NCI-H82 (cell line): ENCODE data around the gene RBMS3.
A peak's percentile ranks its signal among the peaks of the same experiment; 100 is the strongest.
"Not testable (repeated sequence)": the region's sequence is repeated elsewhere in the genome, so short reads cannot be mapped to it uniquely, and the experiment has no call there.

Source experiments
- DNase-seq: peaks from one replicate; lab custom pipeline; 2025; lab: John Stamatoyannopoulos, UW

Gene RBMS3

DNA sequence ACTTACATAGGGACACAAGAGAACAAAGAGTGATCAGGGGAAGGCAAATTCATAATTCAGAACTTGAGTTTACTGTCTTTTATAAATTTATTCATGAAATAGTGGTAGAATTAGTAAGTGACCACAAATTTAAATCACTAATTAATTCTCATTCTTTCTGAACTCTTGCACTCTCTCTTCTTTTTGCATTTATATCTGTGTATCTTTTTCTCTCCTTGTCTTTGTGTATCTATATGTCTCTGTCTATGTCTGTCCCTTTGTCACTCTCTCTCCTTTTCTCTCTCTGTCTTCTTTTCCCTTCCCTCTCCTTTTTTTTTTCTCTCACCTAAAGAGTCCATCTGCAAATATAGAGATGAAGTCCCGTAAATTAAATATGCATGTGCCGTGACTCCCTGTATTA lies 31.5 kb downstream of the RBMS3 start:
- DNase-seq = no peak

DNA sequence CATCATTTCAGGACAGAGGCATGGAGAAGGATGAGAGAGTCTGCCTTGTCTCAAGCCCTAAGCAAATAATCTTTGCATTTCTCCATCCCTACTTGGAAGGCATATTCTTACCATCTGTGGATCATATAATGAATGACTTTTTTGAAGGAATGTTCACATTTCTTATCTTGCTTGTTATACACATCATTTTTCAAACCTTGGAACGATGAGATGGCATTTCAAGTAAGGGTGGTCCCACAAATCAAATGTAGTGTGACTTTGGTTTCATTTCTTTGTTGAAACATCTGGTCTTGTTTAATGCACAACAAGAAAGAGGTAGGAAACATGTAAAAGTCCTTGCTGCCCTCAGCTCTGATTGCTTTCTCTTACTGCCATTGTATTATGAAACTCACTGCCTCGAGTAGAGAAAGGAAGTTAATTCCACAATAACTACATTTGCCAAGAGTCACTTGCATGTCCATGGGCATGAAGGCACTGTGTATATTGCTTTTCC lies 32.1 kb downstream of the RBMS3 start:
- DNase-seq = no peak

DNA sequence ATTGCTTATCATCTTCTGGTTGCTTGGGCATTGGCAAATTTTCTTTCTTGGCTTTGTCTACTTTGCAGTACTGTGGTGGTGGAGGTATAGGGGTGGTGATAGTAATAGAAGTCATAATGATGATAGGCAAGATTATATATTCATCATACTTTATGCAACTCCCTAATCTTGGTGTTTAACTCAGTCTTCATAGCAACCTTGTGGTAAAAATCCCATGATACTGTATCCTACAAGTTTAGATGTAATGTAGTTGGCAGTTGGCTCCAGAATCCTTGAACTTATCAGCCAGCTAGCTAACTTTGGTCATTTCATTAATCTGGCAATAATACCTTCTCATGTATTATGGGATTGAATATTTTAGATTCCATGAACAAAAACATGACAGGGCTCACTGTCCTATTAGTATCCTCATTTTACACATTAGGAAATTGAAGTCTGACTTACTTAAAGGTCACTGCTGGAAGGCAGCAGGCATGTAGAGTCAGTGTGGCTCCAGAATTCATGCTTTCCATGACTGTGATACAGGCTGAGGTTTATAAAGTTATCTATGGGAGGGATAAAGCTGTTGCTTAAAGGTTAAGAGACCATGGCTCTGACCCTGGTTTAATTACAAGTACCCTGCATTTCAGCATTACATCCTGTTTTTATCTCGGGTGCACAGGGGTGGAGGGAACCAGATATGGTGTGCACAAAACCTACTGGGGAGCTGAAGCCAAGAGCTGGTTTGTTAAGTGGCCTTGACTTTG lies 33.3 kb downstream of the RBMS3 start:
- no peak for DNase-seq

DNA sequence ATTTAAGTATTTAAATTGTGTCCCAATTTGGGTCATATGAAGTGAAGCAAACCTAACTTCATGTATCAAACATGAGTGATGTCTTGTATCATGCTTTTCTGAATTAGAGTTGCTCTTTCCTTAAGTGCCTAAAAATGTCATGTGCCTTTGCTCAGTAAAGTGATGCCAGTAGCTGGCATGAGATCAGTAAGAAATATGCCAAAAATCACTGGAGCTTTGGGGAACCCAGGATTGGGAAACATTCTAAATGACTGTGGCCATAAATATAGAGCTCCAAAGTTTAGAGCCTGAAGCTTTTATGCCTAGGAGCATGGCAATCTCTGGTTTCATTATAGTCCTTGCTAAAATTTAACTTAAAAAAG lies 33.8 kb downstream of the RBMS3 start:
- DNase-seq = no peak

DNA sequence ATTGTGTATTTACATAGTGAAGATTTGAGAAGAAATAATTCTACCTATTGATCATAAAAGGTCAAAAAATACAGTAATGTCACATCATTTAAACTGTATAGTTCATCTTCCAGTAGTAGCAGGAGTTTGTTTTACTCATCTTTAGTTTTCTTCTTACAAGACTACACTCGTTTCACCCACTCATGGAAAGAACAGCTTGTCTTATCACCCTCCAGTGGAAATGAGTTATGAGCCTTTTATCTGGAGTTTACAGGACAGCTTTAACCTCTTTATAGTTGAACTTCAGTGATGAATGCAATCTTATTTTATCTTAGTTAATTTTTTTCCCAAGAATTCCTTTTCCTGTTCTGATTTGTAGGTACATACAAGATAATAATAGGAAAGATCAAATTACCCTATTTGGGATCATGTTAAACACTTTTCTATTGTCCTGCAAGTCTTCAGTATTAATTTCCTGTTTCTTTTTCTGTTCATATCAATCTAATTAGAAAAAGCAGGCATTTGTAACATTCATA lies 36.8 kb downstream of the RBMS3 start:
- DNase-seq = no peak

DNA sequence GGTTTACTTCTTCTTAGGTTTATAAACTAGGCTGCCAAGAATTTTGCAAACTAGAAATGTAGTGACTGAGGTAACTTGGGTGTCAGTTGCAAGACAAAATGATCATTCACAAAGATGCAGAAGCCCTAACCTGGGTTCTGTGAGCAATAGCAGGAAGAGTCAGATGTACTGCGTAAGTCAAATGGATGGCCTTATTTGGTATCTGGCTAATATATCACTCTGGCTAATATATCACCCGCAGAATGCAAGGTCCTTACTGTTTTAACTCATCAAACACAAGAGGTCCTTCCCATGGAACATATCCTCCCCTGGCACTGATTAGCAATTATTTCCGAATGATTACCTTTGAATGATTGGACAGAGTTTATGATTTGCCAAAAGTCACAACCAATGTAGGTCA lies 37.4 kb downstream of the RBMS3 start:
- DNase-seq = no peak

DNA sequence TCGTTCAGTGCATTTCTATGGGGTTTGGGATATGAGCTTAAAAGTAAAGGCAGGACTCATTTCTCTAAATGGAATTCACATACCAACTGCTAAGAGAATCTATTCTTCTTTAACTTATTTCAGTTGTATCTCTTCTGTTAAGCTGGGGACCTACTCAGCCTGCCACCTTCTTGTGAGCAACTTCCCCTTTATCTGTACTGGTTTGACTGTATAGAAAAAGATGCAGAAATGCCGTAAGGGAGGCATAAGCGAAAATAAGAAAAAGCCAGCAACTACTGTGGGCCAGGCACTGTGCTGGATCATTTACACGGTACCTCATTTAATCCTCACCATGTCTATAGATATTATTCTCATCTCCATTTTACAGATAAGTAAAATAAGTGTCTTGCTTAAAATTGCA lies 38.4 kb downstream of the RBMS3 start:
- no peak for DNase-seq

DNA sequence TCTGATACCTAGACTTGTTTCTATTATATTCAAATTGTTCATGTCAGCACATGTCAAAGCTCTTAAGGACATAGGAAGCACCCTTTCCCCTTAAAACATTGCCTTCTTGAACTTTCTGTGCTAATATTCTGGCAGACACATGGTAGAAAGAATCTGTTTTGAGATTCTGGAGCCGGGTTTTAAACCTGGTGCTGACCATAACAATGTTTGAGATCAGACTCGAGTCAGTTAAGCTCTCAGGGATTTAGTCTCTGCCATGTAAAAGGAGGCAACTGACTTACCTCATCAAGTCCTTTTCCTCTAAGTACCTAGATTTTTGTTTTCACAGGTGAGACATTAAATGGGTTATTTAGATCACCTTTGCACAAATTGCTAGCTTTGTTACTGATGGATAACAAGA lies 38.9 kb downstream of the RBMS3 start:
- DNase-seq = peak; percentile 3

DNA sequence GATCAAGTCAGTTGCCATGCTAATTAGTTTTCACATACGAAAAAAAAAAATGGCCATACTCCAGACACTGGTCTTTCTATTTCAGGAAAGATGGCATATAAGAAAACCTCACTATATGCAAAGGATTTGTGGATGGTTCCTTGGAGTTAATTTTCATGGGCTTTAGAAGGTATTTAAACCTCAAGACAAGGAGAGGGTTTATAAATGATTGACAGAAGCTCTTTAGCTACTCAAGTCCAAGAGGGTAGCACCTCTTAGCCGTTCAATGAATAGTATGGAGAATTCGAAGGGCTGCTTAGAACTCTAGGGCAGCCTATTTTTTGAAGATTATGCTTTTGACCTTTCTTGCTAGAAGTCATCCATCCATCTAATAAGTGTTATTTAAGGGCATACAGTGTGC lies 41.7 kb downstream of the RBMS3 start:
- DNase-seq = no peak

DNA sequence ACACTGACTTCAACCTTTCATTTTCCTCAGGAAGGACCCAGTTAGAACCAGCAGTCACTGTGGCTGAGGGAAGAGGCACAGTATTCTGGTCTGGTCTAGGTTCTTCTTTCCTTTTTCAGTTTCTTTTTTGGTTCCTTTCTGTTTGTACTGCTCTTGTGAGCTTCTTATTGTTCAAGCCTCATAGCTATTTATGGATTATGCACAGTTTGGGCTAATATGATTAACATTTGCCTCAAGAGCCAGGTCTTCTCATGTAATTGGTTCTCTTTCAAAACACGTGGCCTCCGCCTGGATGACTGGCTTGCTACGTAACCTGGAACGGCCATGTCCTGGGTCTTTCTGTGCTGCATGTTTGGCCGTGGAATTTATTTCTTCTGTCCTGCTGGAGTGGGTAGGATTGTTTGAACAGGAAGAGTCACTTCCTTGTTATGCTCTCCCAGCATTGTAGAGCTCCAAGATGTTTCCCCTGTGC lies 43.3 kb downstream of the RBMS3 start:
- DNase-seq = peak; percentile 18

DNA sequence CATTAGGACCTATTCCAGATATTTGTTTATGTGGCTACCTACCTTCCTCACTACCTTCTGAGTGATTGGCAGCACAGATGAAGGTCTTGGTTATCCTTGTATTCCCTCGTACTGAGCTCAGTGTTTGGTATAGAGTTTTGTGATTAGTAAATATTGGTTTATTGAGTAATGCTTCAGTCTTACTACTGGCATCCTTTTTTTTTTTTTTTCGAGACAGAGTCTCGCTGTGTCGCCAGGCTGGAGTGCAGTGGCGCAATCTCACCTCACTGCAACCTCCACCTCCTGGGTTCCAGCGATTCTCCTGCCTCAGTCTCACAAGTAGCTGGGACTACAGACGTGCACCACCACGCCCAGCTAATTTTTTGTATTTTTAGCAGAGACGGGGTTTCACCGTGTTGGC lies 45.7 kb downstream of the RBMS3 start:
- not testable (repeated sequence) for DNase-seq

DNA sequence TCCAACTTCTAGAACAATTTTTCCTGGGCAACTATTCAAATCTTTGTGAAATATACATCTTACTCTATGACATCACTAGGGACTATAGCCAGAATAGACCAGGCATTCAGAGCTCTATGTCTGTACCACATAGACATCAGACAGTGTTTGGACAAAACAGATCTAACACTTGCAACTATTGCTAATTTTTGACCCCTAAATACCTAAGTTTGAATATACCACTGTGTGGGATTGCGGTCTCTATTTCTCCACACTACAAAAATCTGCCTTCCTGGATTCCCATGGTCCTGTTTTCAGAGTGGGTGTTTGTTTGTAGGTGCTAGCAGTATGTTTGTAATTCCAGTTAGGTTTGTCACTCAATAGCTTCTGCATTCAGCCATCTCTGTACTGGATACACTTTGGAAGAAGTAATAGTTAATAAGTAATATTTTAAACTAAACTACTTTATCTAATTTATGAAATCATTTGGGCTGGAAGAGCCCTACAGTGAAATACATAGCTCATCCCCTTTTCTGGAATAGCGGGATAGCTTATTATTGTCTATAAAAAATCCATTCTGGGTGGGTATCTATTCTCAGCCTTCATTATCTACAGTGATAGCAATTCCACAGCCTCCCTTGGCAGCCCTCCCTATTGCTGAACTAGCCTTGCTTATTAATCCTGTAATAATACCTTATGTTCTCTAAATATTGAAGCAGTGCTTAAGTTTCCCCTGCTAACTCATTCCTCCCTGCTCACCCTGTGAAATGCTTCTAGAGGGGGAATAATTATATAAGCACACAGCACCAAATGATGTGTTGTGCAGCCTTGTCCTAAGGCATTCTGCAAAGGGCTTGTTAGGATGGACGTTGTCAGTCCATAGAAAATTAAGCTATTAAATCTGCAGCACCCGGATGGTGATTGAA lies 49.4 kb downstream of the RBMS3 start:
- no peak for DNase-seq

DNA sequence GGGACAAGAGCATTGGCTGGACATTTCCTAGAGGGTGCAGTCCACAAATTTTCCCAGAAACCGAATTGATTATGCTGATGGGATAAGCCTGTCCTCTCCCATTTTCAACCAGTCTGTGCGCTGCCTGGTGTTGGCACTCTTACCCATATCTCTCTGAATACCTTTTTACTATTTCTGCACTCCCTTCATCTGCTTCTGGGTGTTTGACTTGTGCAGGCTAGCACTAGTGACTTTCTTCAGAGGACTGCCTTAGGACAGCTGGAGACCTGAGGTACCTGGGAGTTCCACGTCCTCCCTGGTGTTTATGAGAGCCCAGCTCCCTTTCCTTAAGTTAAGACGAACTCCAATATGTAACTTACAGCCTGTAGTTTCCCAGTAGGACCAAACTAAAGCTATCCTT lies 50.2 kb downstream of the RBMS3 start:
- DNase-seq = no peak

DNA sequence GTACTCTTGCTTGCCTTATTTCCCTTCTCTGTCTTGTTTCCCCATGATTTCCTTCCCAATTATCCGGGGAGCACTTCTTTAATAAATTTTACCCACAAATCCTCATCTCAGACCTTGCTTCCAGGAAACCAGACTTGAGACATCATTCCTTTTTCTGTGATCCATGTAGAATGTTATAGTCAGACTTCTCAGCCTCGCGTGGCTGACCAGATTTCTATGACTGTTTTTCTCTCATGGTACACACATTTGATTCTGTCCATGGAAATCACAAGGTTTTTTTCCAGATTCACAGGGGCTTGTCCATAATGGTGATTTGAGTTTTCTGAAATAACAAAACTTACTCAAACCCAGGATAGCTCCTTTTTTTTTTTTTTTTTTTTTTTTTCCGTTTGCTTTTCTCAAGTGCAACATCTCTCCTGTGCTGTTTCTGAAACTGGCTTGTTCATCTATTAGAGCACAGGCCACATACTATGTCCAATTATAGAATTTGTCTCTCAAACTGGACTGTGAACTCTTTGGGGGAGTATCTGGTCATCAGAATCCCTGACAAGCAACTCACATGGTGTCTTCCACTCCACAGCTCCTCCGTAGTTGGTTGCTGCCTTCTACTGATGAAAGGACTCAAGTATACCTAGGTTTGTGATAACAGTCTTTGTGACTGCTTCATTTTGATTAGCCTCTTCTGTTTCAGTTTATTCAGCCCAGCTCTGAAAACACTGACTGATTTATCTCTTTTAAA lies 50.8 kb downstream of the RBMS3 start:
- DNase-seq = no peak

DNA sequence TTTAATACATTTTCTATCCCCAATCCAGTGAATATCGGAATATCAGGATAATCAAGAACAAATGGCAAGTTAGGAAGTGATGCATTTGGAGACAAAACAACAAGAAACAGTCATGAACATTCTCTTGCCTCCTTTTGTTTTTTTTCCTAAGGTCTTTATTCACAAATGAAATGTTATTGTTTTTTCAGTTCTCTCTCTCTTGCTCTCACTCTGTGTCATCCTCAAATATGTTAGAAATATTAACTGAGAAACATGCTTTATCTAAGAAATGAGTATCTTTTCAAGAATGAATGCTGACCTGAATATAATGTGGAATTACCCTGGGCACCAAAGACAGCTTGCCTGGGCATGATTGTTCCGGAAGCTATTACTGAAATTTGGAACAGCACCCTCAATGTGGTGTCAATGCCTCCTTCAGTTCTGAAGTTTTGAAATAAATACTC lies 51.3 kb downstream of the RBMS3 start:
- DNase-seq = no peak

DNA sequence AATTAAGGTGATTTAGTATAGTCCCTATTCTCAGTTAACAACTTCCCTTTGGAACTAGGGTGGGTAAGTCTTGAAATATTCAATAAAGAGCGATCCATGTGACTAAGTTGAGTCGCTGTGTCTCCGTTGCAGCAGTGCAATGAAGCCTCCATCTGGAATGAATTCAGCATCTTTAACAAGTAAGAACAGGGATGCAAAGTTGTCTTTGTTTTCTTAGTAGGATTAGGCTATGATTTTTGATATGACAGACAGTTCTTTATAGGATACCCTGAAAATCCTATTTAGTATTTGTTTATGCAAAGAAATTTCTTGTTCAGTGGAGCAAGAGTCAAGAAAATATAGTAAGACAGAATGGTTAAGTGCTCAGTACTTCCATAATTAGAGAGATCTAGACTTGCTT lies 52.7 kb downstream of the RBMS3 start:
- DNase-seq = no peak

DNA sequence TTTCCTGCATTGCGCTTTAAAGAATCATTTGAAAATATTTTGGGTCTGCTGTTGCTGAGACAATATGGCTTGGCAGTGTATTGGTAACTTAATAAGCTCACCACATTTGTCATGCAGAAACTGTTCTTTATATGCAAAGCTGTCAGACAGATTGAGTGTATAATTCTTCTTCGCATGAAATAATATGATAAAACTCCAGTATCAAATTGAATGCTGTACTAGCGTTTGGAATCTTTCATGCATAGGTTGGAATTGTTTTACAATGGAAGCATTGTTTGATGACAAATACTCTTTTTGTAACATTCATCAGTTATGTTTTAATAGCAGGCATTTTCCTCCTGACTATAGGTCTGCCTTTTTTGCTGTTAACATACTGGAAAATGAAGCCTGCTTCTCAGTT lies 53.8 kb downstream of the RBMS3 start:
- DNase-seq = no peak

DNA sequence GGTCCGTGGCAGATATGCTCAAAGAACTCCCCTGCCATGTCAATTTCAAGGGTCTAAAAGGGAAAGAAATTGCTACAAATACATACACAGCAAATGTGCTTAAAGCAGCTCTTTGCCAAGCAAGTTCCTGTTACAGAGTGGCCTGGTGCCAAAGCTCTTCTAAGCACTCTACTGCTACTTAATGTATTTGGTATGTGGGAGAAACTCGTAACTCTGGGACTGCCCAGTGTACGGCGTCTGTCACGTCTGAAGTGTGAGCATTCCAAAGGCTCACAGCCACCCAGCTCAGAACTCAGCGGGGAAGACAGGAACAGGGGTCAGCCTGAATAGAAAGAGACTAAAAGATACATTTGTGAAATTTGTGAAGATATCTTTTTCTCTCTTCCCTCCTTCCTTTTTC lies 54.6 kb downstream of the RBMS3 start:
- DNase-seq = no peak

DNA sequence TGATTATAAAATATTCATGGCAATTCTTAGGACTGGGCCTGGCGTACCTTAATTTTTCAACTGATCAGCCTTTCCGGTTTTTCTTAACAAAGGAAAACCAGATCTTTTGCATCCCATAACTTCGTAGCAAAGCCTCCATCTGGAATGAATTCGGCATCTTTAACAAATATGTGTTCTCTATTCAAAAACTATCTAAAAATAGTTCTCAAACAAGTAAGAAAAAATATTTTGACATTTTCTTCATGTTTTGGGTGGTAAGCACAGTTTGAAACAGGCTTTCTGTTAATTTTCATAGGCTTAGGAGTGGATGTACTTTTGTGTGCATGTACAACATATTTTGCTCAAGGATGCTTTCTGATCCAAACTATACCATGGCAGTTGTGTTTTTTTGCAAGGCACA lies 55.1 kb downstream of the RBMS3 start:
- DNase-seq = no peak

DNA sequence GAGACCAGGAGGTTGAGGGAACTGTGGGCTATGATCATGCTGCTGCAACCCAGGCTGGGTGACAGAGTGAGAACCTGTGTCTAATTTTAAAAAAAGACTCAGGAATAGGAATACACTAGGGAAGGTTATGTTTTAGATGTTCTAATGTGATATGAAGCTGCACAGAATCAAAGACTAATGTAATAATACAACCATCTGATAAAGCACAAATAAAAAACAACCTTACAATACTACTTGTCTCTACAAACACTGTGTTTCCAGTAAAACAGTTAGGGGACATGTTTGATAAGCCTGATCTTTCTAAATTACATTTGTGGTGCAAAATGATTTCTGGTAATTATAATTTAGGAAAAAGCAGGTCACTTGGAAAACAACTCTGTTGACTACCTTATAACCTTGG lies 56.7 kb downstream of the RBMS3 start:
- DNase-seq = no peak

DNA sequence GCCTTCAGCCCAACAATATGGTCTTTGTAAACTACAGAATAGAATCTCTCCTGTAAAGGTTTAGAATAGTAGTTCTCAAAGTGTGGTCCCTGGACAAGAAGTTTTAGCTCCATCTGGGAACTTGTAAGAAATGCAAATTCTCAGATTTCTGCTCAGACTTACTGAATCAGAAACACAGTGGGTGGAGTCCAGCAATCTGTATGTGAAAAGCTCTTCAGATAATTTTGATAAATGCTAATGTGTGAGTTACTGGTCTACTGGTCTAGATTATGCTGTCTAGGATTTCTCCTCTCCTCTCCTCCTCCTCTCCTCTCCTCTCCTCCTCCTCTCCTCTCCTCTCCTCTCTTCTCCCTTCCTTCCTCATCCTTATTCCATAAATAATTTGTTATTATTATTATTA lies 57.5 kb downstream of the RBMS3 start:
- no peak for DNase-seq
